ENCODE data around the gene TSR3. TPM values are rescaled to one million over a fixed set of nuclear protein-coding genes. Genes with fewer than 3 reads are reported as not detected.

Gene TSR3
- total RNA-seq, 2 donors from 2014 or later = 70.5 to 98.8 TPM

- H3K4me3 ChIP-seq = no peak overlapping the region
- 69 to 78% methylated on average over 13 to 16 of the region's 16 CpGs for WGBS, 2 donors
- no peak overlapping the region for H3K27ac ChIP-seq
- no peak for DNase-seq
- H3K9me3 ChIP-seq = no peaks in the 10 kb centered on the region
- H3K27me3 ChIP-seq = no peaks in the 10 kb centered on the region
- intact Hi-C loops (cut with DNase I) = no loop called here
- ATAC-seq = no peak
- peaks cover 12 to 29% of the 10 kb centered on the region in 2 donors for H3K36me3 ChIP-seq (replicated peaks in 1 of 2; ENCODE audit: insufficient read depth in 1 of 2, low read depth in 2 of 2)
- TF ChIP-seq CTCF (IDR thresholded peaks at IDR 0.05) (no peak), POLR2A (IDR thresholded peaks at IDR 0.05) (no peak)
- H3K4me1 ChIP-seq = peaks cover 28% of the 10 kb centered on the region
Observed at GRCh38 chr16:1312467-1312816, 39.2 kb downstream of the TSR3 start.

- 25 to 56% methylated on average over 14 to 32 of the region's 35 CpGs for WGBS, 2 donors
- H3K27ac ChIP-seq = no peak overlapping the region
- intact Hi-C loops (cut with DNase I) = no loop called here
- H3K27me3 ChIP-seq = no peaks in the 10 kb centered on the region
- H3K4me3 ChIP-seq = no peak overlapping the region
- no peaks in the 10 kb centered on the region for H3K9me3 ChIP-seq
- DNase-seq = no peak
- peaks cover 28% of the 10 kb centered on the region for H3K4me1 ChIP-seq
- peaks cover 12 to 26% of the 10 kb centered on the region in 2 donors for H3K36me3 ChIP-seq (replicated peaks in 1 of 2; ENCODE audit: insufficient read depth in 1 of 2, low read depth in 2 of 2)
- no peak for ATAC-seq
- TF ChIP-seq CTCF (IDR thresholded peaks at IDR 0.05) (no peak), POLR2A (IDR thresholded peaks at IDR 0.05) (no peak)
Observed at GRCh38 chr16:1311738-1312466, 39.8 kb downstream of the TSR3 start.

DNA sequence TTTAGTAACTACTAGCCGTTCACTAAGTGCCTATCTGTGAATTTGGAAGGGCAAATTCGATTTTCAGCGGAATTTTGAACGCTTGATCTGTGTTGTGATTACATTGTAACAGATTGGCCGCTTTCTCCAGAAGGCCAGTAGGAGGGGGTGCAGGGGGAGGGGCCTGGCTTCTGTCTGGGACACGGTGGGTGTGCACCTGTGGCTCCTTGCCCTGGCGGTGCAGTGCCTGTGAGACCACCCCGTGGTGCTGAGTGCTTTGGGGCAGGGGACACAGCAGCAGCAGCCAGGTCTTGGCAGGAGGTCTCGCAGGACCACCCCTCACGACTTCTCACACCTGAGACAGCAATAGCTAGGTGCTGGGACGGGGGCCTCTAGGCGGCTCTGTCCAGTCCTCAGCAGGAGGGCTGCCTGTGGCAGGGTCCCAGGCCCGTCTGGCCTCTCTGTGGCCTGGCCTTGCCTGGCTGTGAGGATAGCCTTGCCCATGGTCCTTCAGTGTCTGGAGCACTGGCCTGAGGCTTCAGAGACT is 40.4 kb downstream of the TSR3 start:
- DNase-seq (no peak), ATAC-seq (no peak)
- Histone ChIP-seq H3K4me1 (peaks cover 28% of the 10 kb centered on the region), H3K9me3 (no peaks in the 10 kb centered on the region), H3K27me3 (no peaks in the 10 kb centered on the region), H3K4me3 (peak overlapping the region in 1 of 2 donors; percentile 94), H3K27ac (no peak overlapping the region), H3K36me3 (replicated peaks in 1 of 2; ENCODE audit: insufficient read depth in 1 of 2, low read depth in 2 of 2) (peaks cover 10 to 20% of the 10 kb centered on the region in 2 donors)
- intact Hi-C loops (cut with DNase I) = no loop called here
- TF ChIP-seq CTCF (IDR thresholded peaks at IDR 0.05) (no peak), POLR2A (IDR thresholded peaks at IDR 0.05) (no peak)
- 4 to 18% methylated on average over 7 to 13 of the region's 13 CpGs for WGBS, 2 donors

GRCh38 chr16:1310832-1311200 is 40.9 kb downstream of the TSR3 start:
- no peak for ATAC-seq
- Histone ChIP-seq H3K27me3 (no peaks in the 10 kb centered on the region), H3K4me1 (peaks cover 28% of the 10 kb centered on the region), H3K36me3 (replicated peaks in 1 of 2; ENCODE audit: insufficient read depth in 1 of 2, low read depth in 2 of 2) (peaks cover 6 to 17% of the 10 kb centered on the region in 2 donors), H3K27ac (peak overlapping the region in 1 of 4 donors; percentile 1), H3K4me3 (peak overlapping the region; percentile 40 to 94), H3K9me3 (no peaks in the 10 kb centered on the region)
- DNase-seq = no peak
- no peak for TF ChIP-seq POLR2A (IDR thresholded peaks at IDR 0.05)
- no peak for TF ChIP-seq CTCF (IDR thresholded peaks at IDR 0.05)
- WGBS, 2 donors = 1 to 4% methylated on average over 5 to 14 of the region's 14 CpGs
- intact Hi-C loops (cut with DNase I) = no loop called here

Measured in body of pancreas (tissue), 4 donors.